Activated CD8-positive, alpha-beta memory T cell treated with anti-CD3 and anti-CD28 coated beads, Interleukin-2, amount 50 U/mL, for 4 hours (primary cell): ENCODE results near the gene GPATCH3.
"Not testable (repeated sequence)": the region's sequence is repeated elsewhere in the genome, so short reads cannot be mapped to it uniquely, and the experiment has no call there.

Experiments used
- DNase-seq: peaks from one replicate; pipeline ENCODE4 v3.0.0-alpha.2; 2020

GPATCH3 gene, protein sequence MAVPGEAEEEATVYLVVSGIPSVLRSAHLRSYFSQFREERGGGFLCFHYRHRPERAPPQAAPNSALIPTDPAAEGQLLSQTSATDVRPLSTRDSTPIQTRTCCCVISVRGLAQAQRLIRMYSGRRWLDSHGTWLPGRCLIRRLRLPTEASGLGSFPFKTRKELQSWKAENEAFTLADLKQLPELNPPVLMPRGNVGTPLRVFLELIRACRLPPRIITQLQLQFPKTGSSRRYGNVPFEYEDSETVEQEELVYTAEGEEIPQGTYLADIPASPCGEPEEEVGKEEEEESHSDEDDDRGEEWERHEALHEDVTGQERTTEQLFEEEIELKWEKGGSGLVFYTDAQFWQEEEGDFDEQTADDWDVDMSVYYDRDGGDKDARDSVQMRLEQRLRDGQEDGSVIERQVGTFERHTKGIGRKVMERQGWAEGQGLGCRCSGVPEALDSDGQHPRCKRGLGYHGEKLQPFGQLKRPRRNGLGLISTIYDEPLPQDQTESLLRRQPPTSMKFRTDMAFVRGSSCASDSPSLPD

GRCh38 chr1:26900001-26900814 is at the start of gene GPATCH3:
Gene GPATCH3, minus strand, starts transcription at chr1:26900467. Its CDS starts 25 bp downstream, at chr1:26900442.
- DNase-seq, result peak; percentile 87

- DNase-seq, result no peak
Observed at GRCh38 chr1:26949926-26950319, 49.7 kb upstream of the GPATCH3 start.

- no peak for DNase-seq
Observed at GRCh38 chr1:26949266-26949925, 49.1 kb upstream of the GPATCH3 start.

DNA sequence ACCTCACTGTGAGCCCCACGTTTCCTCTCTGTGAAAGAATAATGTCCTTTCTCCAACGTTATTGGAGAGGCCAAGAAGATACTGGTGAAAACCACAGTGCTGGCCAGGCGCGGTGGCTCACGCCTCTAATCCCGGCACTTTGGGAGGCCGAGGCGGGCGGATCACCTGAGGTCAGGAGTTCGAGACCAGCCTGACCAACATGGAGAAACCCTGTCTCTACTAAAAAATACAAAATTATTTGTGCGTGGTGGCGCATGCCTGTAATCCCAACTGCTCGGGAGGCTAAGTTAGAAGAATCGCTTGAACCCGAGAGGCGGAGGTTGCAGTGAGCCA is 48.4 kb upstream of the GPATCH3 start:
- not testable (repeated sequence) for DNase-seq

DNA sequence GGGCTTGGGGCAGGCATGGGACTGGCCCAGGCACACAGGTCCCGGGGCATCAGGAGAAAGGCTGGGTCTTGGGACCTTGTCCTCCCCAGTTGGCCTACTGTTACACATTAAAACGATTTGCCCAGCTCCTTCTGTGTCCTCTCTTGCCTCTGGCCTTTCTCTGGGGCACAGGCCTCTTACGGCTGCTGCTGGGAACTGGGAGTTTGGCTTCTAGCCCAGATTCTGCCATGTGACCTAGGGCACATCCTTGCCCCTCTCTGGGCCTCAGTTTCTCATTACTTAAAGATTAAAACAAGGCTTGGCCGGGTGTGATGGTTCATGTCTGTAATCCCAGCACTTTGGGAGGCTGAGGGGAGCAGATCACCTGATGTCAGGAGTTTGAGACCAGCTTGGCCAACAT is 46.0 kb upstream of the GPATCH3 start:
- DNase-seq, result no peak

GRCh38 chr1:26945728-26946127 is 45.5 kb upstream of the GPATCH3 start:
- no peak for DNase-seq

GRCh38 chr1:26945138-26945537 is 44.9 kb upstream of the GPATCH3 start:
- no peak for DNase-seq

DNA sequence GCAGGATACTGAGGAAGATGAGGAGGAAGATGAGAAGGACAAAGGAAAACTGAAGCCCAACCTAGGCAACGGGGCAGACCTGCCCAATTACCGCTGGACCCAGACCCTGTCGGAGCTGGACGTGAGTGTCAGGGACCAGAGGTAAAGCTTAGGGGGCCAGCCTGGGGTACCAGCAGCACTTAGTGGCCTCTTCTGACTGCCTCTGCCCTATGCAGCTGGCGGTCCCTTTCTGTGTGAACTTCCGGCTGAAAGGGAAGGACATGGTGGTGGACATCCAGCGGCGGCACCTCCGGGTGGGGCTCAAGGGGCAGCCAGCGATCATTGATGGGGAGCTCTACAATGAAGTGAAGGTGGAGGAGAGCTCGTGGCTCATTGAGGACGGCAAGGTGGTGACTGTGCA is 42.4 kb upstream of the GPATCH3 start:
- no peak for DNase-seq

DNA sequence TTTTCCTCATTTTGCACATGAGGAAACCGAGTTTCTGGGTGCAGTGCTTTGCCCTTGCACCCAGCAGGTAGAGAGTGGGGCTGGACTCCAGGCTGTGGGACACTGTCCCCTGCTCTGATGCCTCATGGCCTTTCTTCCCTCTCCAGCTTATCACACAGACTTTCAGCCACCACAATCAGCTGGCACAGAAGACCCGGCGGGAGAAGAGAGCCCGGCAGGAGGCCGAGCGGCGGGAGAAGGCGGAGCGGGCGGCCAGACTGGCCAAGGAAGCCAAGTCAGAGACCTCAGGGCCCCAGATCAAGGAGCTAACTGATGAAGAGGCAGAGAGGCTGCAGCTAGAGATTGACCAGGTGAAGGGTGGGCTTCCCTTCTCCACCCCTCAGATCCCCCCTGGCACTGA is 41.0 kb upstream of the GPATCH3 start:
- DNase-seq, result no peak

DNA sequence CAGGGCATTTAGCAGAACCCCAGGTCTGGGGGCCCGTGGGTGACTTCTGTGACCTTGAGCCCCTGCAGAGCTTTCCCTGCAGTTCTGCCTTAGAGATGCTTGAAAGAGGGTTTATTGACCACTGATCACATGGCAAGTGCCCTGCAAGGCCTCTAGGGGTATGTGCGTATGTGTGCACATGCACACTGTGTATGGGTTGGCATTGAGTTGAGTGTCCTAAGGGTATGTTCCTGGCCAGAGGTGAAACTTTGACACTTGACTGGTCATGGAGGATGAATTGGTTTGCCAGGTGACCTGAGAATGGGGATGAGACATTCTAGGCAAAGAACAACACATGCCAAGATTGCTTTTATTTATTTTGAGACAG is 38.4 kb upstream of the GPATCH3 start:
- DNase-seq, result no peak

GRCh38 chr1:26938004-26938658 is 37.9 kb upstream of the GPATCH3 start:
- no peak for DNase-seq

DNA sequence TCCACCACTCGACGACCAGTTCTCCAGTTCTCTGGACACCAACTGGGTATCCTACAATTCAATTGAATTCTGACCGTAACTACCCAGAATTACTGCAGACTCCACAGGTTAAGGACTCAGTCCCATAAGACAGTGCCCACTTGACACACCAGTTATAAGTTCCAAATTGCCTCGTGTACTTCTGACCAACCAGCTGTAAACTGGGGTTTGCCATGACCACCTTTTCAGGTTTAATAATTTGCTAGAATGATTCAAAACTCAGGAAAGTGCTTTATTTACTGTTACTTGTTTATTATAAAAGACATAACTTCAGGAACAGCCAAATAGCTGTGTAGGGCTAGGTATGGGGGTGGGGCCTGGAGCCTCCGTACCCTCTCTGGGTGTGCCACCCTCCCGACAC is 36.6 kb upstream of the GPATCH3 start:
- DNase-seq, result no peak

DNA sequence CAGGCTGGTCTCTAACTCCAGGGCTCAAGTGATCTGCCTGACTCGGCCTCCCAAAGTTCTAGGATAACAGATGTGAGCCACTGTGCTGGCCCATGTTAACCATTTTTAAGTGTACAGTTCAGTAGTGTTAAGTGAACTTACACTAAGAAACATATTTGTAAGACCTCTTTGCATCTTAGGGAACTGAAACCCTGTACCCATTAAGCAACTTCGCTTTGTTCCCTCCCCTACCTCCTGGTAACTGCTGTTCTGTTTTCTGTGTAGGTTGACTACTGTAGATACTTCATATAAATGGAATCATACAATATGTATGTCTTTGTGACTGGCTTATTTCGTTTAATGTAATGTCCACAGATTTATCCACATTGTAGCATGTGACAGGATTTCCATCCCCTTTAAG is 32.3 kb upstream of the GPATCH3 start:
- no peak for DNase-seq

GRCh38 chr1:26923711-26924110 is 23.4 kb upstream of the GPATCH3 start:
- DNase-seq, result no peak

GRCh38 chr1:26922901-26923300 is 22.6 kb upstream of the GPATCH3 start:
- no peak for DNase-seq

DNA sequence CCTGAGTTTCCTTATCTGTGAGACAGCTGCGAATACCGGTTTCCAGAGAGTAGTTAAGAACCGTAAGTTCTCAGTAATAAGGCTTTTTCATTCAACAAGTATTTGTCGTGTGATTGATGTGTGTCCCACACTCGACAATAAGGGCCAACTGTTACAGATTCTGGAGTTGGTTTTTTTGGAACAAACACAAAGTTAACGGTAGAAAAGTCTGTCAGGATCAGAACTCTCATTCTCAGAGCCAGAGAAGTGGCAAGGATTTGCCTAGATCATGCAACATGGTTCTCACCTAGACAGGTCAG is 22.1 kb upstream of the GPATCH3 start:
- no peak for DNase-seq

DNA sequence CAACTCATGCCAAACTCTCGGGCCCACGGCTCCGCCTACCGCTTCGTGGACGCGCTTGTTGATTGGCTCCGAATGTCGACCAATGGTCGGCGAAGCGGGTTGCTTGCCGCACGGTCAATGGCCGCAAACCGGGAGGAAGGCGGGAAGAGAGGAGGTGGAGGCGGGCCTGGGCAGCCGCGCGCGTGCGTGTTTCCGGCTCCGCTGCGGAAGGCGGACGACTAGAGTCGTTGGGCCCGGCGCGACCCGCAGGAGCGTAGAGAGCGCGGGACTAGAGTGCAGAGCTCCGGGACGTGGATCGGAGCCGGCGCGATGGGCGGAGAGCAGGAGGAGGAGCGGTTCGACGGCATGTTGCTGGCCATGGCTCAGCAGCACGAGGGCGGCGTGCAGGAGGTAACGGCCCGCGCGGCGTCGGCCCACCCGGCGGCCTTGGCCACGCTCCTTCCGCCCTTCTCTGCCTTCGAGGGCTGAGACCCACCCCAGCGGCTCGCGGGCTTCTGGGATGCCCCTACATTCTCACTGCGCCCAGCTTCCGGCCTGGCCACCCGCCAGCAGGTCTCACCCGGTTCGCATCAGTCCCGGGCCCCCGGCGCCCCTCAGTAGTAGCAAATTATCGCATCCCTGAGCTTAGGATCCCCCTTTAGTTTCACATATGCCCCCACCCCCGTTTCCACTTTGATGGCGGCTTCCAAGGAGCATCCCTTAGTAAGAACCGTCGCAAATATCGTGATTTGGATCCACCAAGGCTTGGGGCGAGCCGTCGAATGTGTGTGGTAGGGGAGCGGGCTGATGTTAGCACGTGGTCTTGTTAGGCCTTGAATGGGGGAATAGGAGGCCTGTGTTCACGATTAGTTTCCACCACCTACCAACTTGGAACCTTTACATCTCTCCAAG is 21.5 kb upstream of the GPATCH3 start, which contains the start of gene NUDC:
Gene NUDC, plus strand, starts transcription at position 204 of the 891 bp plus-strand sequence. Its CDS starts 106 bp downstream, at position 310.
- DNase-seq, result peak; percentile 93

- no peak for DNase-seq
Observed at GRCh38 chr1:26921126-26921539, 20.9 kb upstream of the GPATCH3 start.

DNA sequence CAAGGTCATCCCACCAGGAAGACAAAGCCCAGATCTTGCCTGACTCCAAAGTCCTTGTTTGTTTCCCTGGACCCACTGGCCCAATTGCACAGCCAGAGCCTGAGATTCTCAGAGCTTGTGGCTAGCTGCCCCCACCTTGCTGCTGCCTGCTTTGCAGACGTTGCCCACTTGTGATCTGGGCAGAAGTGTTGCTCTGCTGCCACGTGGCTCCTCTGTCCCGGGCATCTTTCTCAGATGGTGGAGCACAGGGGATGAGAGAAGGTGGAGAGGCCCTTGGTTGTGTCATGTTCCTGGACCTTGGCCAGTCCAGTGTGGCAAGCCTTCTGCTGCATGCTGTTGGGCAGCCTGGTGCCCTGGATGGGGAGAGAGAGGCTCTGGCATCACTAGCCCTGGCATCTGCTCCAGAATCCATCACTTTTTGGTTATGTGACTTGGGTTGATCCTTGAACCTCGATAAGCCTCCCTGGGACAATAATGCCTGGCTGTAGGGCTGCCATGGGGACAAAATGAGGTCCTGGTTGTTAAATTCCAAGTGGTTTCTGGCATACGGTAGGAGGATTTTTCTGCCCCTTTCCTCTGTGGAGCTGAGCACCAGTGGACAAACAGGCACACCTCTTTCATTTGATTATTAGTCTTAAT is 15.1 kb upstream of the GPATCH3 start:
- no peak for DNase-seq

GRCh38 chr1:26913754-26914619 is 13.7 kb upstream of the GPATCH3 start, which contains the start of gene NR0B2:
Gene NR0B2, minus strand, starts transcription at chr1:26913975. Its CDS starts 35 bp downstream, at chr1:26913940.
- no peak for DNase-seq
